Measurements from ENCODE around the gene CCDC77. TPM values are rescaled to one million over a fixed set of nuclear protein-coding genes. Genes with fewer than 3 reads are reported as not detected.

CCDC77 gene
- polyA plus RNA-seq, 1 experiment, result 7.3 TPM

GRCh38 chr12:466039-466438 is 64.6 kb downstream of the CCDC77 start:
- Histone ChIP-seq H3K9me3 (ENCODE audit: control insufficient read depth, insufficient read depth, low read length) (no peaks in the 10 kb centered on the region), H3K27me3 (ENCODE audit: control insufficient read depth, insufficient read depth, low read length) (peaks cover 45% of the 10 kb centered on the region), H3K27ac (ENCODE audit: low read depth, low read length) (no peak overlapping the region), H3K4me3 (ENCODE audit: low read depth, low read length) (no peak overlapping the region)
- CTCF ChIA-PET, result no interaction called here
- POLR2A ChIA-PET, result no interaction called here
- no peak for DNase-seq (ENCODE audit: low read depth, low spot score)
- TF ChIP-seq CTCF (IDR thresholded peaks at IDR 0.05; ENCODE audit: low read depth, low read length), result no peak

GRCh38 chr12:466762-467161 is 65.3 kb downstream of the CCDC77 start:
- H3K4me3 ChIP-seq (ENCODE audit: low read depth, low read length), result no peak overlapping the region
- DNase-seq (ENCODE audit: low read depth, low spot score), result no peak
- no peak overlapping the region for H3K27ac ChIP-seq (ENCODE audit: low read depth, low read length)
- POLR2A ChIA-PET, result no interaction called here
- TF ChIP-seq CTCF (IDR thresholded peaks at IDR 0.05; ENCODE audit: low read depth, low read length), result no peak
- H3K9me3 ChIP-seq (ENCODE audit: control insufficient read depth, insufficient read depth, low read length), result no peaks in the 10 kb centered on the region
- peaks cover 38% of the 10 kb centered on the region for H3K27me3 ChIP-seq (ENCODE audit: control insufficient read depth, insufficient read depth, low read length)
- CTCF ChIA-PET, result interaction anchor here (1.3 kb wide), 1 partner anchor 14 kb away, joined by 3 read pairs; no protein-coding TSS in a partner anchor

- no peak overlapping the region for H3K4me3 ChIP-seq (ENCODE audit: low read depth, low read length)
- no peaks in the 10 kb centered on the region for H3K9me3 ChIP-seq (ENCODE audit: control insufficient read depth, insufficient read depth, low read length)
- no peak for DNase-seq (ENCODE audit: low read depth, low spot score)
- POLR2A ChIA-PET, result no interaction called here
- CTCF ChIA-PET, result interaction anchor here (1.3 kb wide), 1 partner anchor 15 kb away, joined by 3 read pairs; no protein-coding TSS in a partner anchor
- no peak overlapping the region for H3K27ac ChIP-seq (ENCODE audit: low read depth, low read length)
- TF ChIP-seq CTCF (IDR thresholded peaks at IDR 0.05; ENCODE audit: low read depth, low read length), result no peak
- peaks cover 29% of the 10 kb centered on the region for H3K27me3 ChIP-seq (ENCODE audit: control insufficient read depth, insufficient read depth, low read length)
Measured at GRCh38 chr12:467591-467990, 66.1 kb downstream of the CCDC77 start.

GRCh38 chr12:468671-469389 is 67.4 kb downstream of the CCDC77 start:
- DNase-seq (ENCODE audit: low read depth, low spot score), result no peak
- no peak for TF ChIP-seq CTCF (IDR thresholded peaks at IDR 0.05; ENCODE audit: low read depth, low read length)
- Histone ChIP-seq H3K4me3 (ENCODE audit: low read depth, low read length) (no peak overlapping the region), H3K27me3 (ENCODE audit: control insufficient read depth, insufficient read depth, low read length) (peaks cover 27% of the 10 kb centered on the region), H3K9me3 (ENCODE audit: control insufficient read depth, insufficient read depth, low read length) (no peaks in the 10 kb centered on the region), H3K27ac (ENCODE audit: low read depth, low read length) (no peak overlapping the region)
- CTCF ChIA-PET, result no interaction called here
- POLR2A ChIA-PET, result no interaction called here

GRCh38 chr12:470133-470532 is 68.7 kb downstream of the CCDC77 start:
- POLR2A ChIA-PET, result no interaction called here
- H3K27ac ChIP-seq (ENCODE audit: low read depth, low read length), result no peak overlapping the region
- H3K27me3 ChIP-seq (ENCODE audit: control insufficient read depth, insufficient read depth, low read length), result peaks cover 20% of the 10 kb centered on the region
- H3K9me3 ChIP-seq (ENCODE audit: control insufficient read depth, insufficient read depth, low read length), result no peaks in the 10 kb centered on the region
- CTCF ChIA-PET, result no interaction called here
- TF ChIP-seq CTCF (IDR thresholded peaks at IDR 0.05; ENCODE audit: low read depth, low read length), result no peak
- no peak overlapping the region for H3K4me3 ChIP-seq (ENCODE audit: low read depth, low read length)
- DNase-seq (ENCODE audit: low read depth, low spot score), result no peak

Data from AG04450 (cell line).